HEK293 (cell line): Measurements from ENCODE around the gene FYTTD1.
A peak's percentile ranks its signal among the peaks of the same experiment; 100 is the strongest.

Experiments
- GFI1B ChIP-seq: fragments of 450-650 bp; formaldehyde crosslinking; IDR thresholded peaks from 2 replicates; pipeline ENCODE4 v1.5.1; 2016; ENCODE audit warnings: missing biosample characterization, missing genetic modification characterization
- HOXA7 ChIP-seq: sonication (generic); formaldehyde crosslinking; IDR thresholded peaks from 2 replicates; pipeline ENCODE4 v1.8.1; 2022; ENCODE audit warnings: missing genetic modification reagents, borderline replicate concordance
- PRDM1 ChIP-seq: fragments of 450-650 bp; formaldehyde crosslinking; IDR thresholded peaks from 2 replicates; pipeline ENCODE4; 2016; ENCODE audit warnings: missing biosample characterization, missing genetic modification characterization
- PRDM6 ChIP-seq: fragments of 450-650 bp; formaldehyde crosslinking; IDR thresholded peaks from 2 replicates; pipeline ENCODE4 v1.5.1; 2017; ENCODE audit warnings: missing biosample characterization, missing genetic modification characterization
- REPIN1 ChIP-seq: fragments of 450-650 bp; formaldehyde crosslinking; IDR thresholded peaks from 2 replicates; pipeline ENCODE4 v1.5.1; 2017; ENCODE audit warnings: missing biosample characterization, missing genetic modification characterization, low read depth
- TCF7L2 ChIP-seq: IDR thresholded peaks from 2 replicates; pipeline ENCODE4 v1.6.1; 2011; ENCODE audit warnings: low read depth, mild to moderate bottlenecking, inconsistent platforms, low read length, moderate library complexity, borderline replicate concordance
- TRIM28 ChIP-seq: IDR thresholded peaks from 2 replicates; pipeline ENCODE4 v1.6.1; 2011; ENCODE audit warnings: low read length, control low read depth, borderline replicate concordance
- YY1 ChIP-seq: fragments of 450-650 bp; formaldehyde crosslinking; IDR thresholded peaks from 2 replicates; pipeline ENCODE4 v1.5.1; 2018; ENCODE audit warnings: missing biosample characterization, missing genetic modification characterization
- ZBTB17 ChIP-seq: fragments of 450-650 bp; formaldehyde crosslinking; IDR thresholded peaks from 2 replicates; pipeline ENCODE4 v1.5.1; 2016; ENCODE audit warnings: missing biosample characterization, missing genetic modification characterization
- ZEB2 ChIP-seq: fragments of 450-650 bp; formaldehyde crosslinking; IDR thresholded peaks from 2 replicates; pipeline ENCODE4 v1.5.1; 2016; ENCODE audit warnings: missing biosample characterization, missing genetic modification characterization
- ZFHX2 ChIP-seq: fragments of 450-650 bp; formaldehyde crosslinking; conservative IDR thresholded peaks from 2 replicates; pipeline ENCODE4 v1.5.1; 2016; ENCODE audit warnings: missing biosample characterization, missing genetic modification characterization
- ZFP41 ChIP-seq: fragments of 450-650 bp; formaldehyde crosslinking; IDR thresholded peaks from 2 replicates; pipeline ENCODE4 v1.5.1; 2016; ENCODE audit warnings: missing biosample characterization, missing genetic modification characterization, borderline replicate concordance
- ZIC2 ChIP-seq: fragments of 450-650 bp; formaldehyde crosslinking; IDR thresholded peaks from 2 replicates; pipeline ENCODE4 v1.5.1; 2016; ENCODE audit warnings: missing biosample characterization, missing genetic modification characterization
- ZNF10 ChIP-seq: fragments of 450-650 bp; formaldehyde crosslinking; IDR thresholded peaks from 2 replicates; pipeline ENCODE4 v1.5.1; 2017; ENCODE audit warnings: missing biosample characterization, missing genetic modification characterization
- ZNF174 ChIP-seq: fragments of 450-650 bp; formaldehyde crosslinking; IDR thresholded peaks from 2 replicates; pipeline ENCODE4 v1.5.0; 2017; ENCODE audit warnings: missing biosample characterization, mild to moderate bottlenecking, missing genetic modification characterization
- ZNF19 ChIP-seq: fragments of 450-650 bp; formaldehyde crosslinking; IDR thresholded peaks from 2 replicates; pipeline ENCODE4; 2016; ENCODE audit warnings: missing biosample characterization, missing genetic modification characterization, low read depth
- ZNF214 ChIP-seq: fragments of 450-650 bp; formaldehyde crosslinking; IDR thresholded peaks from 2 replicates; pipeline ENCODE4 v1.5.1; 2017; ENCODE audit warnings: missing biosample characterization, mild to moderate bottlenecking, missing genetic modification characterization, borderline replicate concordance
- ZNF311 ChIP-seq: fragments of 450-650 bp; formaldehyde crosslinking; IDR thresholded peaks from 2 replicates; pipeline ENCODE4 v1.5.1; 2017; ENCODE audit warnings: missing biosample characterization, missing genetic modification characterization, borderline replicate concordance
- ZNF514 ChIP-seq: fragments of 450-650 bp; formaldehyde crosslinking; IDR thresholded peaks from 2 replicates; pipeline ENCODE4 v1.5.1; 2016; ENCODE audit warnings: missing biosample characterization, missing genetic modification characterization
- ZNF518A ChIP-seq: fragments of 450-650 bp; formaldehyde crosslinking; conservative IDR thresholded peaks from 2 replicates; pipeline ENCODE4 v1.5.1; 2016; ENCODE audit warnings: low read depth, missing biosample characterization, missing genetic modification characterization
- ZNF530 ChIP-seq: fragments of 450-650 bp; formaldehyde crosslinking; IDR thresholded peaks from 2 replicates; pipeline ENCODE4 v1.5.1; 2016; ENCODE audit warnings: low read depth, missing biosample characterization, missing genetic modification characterization
- ZNF585B ChIP-seq: fragments of 450-650 bp; formaldehyde crosslinking; IDR thresholded peaks from 2 replicates; pipeline ENCODE4 v1.5.1; 2016; ENCODE audit warnings: missing biosample characterization, missing genetic modification characterization
- ZNF621 ChIP-seq: fragments of 450-650 bp; formaldehyde crosslinking; IDR thresholded peaks from 2 replicates; pipeline ENCODE4 v1.5.1; 2017; ENCODE audit warnings: missing biosample characterization, missing genetic modification characterization
- ZNF785 ChIP-seq: fragments of 450-650 bp; formaldehyde crosslinking; IDR thresholded peaks from 2 replicates; pipeline ENCODE4 v1.5.1; 2016; ENCODE audit warnings: missing biosample characterization, missing genetic modification characterization
- TF ChIP-seq, protein P1 (sequence below): fragments of 450-650 bp; formaldehyde crosslinking; IDR thresholded peaks from 2 replicates; pipeline ENCODE4 v1.5.1; 2016; ENCODE audit warnings: missing biosample characterization, missing genetic modification characterization
- TF ChIP-seq, protein P2 (sequence below): fragments of 450-650 bp; formaldehyde crosslinking; IDR thresholded peaks from 2 replicates; pipeline ENCODE4 v1.5.1; 2016; ENCODE audit warnings: missing biosample characterization, missing genetic modification characterization
- TF ChIP-seq, protein P3 (sequence below): fragments of 450-650 bp; formaldehyde crosslinking; IDR thresholded peaks from 2 replicates; pipeline ENCODE4 v1.5.1; 2017; ENCODE audit warnings: missing biosample characterization, missing genetic modification characterization

Gene FYTTD1

GRCh38 chr3:197750858-197751737, 1.4 kb downstream of the FYTTD1 start (continued):
- no peak for TF ChIP-seq PRDM6 (tag by site-specific recombination)
- no peak for TF ChIP-seq GFI1B (tag by site-specific recombination)
- TF ChIP-seq ZNF514 (tag by site-specific recombination): no peak
- no peak for TF ChIP-seq ZNF19
- TF ChIP-seq ZNF174 (tag by site-specific recombination): no peak
- TF ChIP-seq ZEB2 (tag by site-specific recombination): no peak
- TF ChIP-seq ZNF785 (tag by site-specific recombination): no peak
- TF ChIP-seq ZNF585B (tag by site-specific recombination): no peak
- TF ChIP-seq, protein P1, sequence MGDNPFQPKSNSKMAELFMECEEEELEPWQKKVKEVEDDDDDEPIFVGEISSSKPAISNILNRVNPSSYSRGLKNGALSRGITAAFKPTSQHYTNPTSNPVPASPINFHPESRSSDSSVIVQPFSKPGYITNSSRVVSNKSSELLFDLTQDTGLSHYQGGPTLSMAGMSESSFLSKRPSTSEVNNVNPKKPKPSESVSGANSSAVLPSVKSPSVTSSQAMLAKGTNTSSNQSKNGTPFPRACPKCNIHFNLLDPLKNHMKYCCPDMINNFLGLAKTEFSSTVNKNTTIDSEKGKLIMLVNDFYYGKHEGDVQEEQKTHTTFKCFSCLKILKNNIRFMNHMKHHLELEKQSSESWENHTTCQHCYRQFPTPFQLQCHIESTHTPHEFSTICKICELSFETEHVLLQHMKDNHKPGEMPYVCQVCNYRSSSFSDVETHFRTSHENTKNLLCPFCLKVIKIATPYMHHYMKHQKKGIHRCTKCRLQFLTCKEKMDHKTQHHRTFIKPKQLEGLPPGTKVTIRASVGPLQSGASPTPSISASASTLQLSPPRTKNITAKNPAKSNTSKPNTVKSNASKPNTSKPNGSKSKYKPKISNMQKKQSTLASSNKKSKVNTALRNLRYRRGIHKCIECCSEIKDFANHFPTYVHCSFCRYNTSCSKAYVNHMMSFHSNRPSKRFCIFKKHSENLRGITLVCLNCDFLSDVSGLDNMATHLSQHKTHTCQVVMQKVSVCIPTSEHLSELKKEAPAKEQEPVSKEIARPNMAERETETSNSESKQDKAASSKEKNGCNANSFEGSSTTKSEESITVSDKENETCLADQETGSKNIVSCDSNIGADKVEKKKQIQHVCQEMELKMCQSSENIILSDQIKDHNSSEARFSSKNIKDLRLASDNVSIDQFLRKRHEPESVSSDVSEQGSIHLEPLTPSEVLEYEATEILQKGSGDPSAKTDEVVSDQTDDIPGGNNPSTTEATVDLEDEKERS: no peak
- no peak for TF ChIP-seq ZIC2 (tag by site-specific recombination)
- no peak for TF ChIP-seq ZNF518A
- no peak for TF ChIP-seq ZNF311 (tag by site-specific recombination)
- TF ChIP-seq ZNF214 (tag by site-specific recombination): no peak
- TF ChIP-seq ZNF10 (tag by site-specific recombination): no peak
- no peak for TF ChIP-seq TRIM28
- TF ChIP-seq, protein P2, sequence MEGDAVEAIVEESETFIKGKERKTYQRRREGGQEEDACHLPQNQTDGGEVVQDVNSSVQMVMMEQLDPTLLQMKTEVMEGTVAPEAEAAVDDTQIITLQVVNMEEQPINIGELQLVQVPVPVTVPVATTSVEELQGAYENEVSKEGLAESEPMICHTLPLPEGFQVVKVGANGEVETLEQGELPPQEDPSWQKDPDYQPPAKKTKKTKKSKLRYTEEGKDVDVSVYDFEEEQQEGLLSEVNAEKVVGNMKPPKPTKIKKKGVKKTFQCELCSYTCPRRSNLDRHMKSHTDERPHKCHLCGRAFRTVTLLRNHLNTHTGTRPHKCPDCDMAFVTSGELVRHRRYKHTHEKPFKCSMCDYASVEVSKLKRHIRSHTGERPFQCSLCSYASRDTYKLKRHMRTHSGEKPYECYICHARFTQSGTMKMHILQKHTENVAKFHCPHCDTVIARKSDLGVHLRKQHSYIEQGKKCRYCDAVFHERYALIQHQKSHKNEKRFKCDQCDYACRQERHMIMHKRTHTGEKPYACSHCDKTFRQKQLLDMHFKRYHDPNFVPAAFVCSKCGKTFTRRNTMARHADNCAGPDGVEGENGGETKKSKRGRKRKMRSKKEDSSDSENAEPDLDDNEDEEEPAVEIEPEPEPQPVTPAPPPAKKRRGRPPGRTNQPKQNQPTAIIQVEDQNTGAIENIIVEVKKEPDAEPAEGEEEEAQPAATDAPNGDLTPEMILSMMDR (tag by site-specific recombination): no peak
- TF ChIP-seq ZFHX2: peak; percentile 58
- TF ChIP-seq REPIN1 (tag by site-specific recombination): no peak
- no peak for TF ChIP-seq HOXA7 (CRISPR knock-in tag)
- TF ChIP-seq TCF7L2: no peak
- no peak for TF ChIP-seq ZNF530
- no peak for TF ChIP-seq ZFP41 (tag by site-specific recombination)
- TF ChIP-seq ZBTB17 (tag by site-specific recombination): peak; percentile 23; the same call in 1 of the 2 replicates
- TF ChIP-seq ZNF621 (tag by site-specific recombination): no peak
- no peak for TF ChIP-seq YY1 (tag by site-specific recombination)
- TF ChIP-seq, protein P3, sequence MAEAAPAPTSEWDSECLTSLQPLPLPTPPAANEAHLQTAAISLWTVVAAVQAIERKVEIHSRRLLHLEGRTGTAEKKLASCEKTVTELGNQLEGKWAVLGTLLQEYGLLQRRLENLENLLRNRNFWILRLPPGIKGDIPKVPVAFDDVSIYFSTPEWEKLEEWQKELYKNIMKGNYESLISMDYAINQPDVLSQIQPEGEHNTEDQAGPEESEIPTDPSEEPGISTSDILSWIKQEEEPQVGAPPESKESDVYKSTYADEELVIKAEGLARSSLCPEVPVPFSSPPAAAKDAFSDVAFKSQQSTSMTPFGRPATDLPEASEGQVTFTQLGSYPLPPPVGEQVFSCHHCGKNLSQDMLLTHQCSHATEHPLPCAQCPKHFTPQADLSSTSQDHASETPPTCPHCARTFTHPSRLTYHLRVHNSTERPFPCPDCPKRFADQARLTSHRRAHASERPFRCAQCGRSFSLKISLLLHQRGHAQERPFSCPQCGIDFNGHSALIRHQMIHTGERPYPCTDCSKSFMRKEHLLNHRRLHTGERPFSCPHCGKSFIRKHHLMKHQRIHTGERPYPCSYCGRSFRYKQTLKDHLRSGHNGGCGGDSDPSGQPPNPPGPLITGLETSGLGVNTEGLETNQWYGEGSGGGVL (tag by site-specific recombination): peak; percentile 65
- TF ChIP-seq PRDM1 (tag by site-specific recombination): 0 out of 2 replicates have a peak, but pooled peaks have one; percentile 14
